Measurements from ENCODE around the gene BMPR2. TPM values are rescaled to one million over a fixed set of nuclear protein-coding genes. Genes with fewer than 3 reads are reported as not detected.
"Not testable (repeated sequence)": the region's sequence is repeated elsewhere in the genome, so short reads cannot be mapped to it uniquely, and the experiment has no call there.

BMPR2 gene
- total and polyA plus RNA-seq, 2 of the 8 experiments (the other 6 are each of a cell fraction or from before 2014, with no cell fraction given): 5.5 to 19.8 TPM

DNA sequence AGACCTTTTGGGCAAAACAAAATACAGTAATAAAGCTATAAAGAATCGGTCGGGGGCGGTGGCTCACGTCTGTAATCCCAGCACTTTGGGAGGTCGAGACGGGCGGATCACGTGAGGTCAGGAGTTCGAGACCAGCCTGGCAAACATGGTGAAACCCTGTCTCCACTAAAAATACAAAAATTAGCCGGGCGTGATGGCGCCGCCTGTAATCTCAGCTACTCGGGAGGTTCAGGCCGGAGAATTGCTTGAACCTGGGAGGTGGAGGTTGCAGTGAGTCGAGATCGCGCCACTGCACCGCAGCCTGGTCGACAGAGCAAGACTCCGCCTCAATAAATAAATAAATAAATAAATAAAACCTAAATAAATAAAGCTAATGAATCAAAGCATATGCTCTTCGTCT is 1.7 kb upstream of the BMPR2 start:
- H2BK12ac ChIP-seq (ENCODE audit: low read depth, low read length); H2BK15ac ChIP-seq (ENCODE audit: low read length); H3K27me3 ChIP-seq (replicated peaks in 1 of 4; ENCODE audit: control insufficient read depth in 3 of 4, extremely low read depth in 1 of 4, insufficient read depth in 3 of 4, low read length in 3 of 4); H4K20me1 ChIP-seq (replicated peaks in 1 of 2; ENCODE audit: control insufficient read depth in 1 of 2, insufficient read depth in 2 of 2, low read length in 2 of 2); H3K27ac ChIP-seq (ENCODE audit: low read depth, low read length); H3K79me1 ChIP-seq (ENCODE audit: low read depth, low read length); H3K4me1 ChIP-seq (replicated peaks in 1 of 4; ENCODE audit: control insufficient read depth in 3 of 4, insufficient read depth in 4 of 4, low read length in 3 of 4); H3K36me3 ChIP-seq (ENCODE audit: control insufficient read depth in 2 of 4, insufficient read depth in 4 of 4, low read length in 3 of 4); H2AFZ ChIP-seq (ENCODE audit: low read length); H3K4ac ChIP-seq (replicated peaks; ENCODE audit: insufficient read length, low read depth, low read length); H2AK5ac ChIP-seq (ENCODE audit: low read depth, low read length); H2BK20ac ChIP-seq (ENCODE audit: low read length); H3K56ac ChIP-seq (replicated peaks; ENCODE audit: insufficient read length, low read depth, low read length); H3K23ac ChIP-seq (ENCODE audit: insufficient read length); H3K14ac ChIP-seq (ENCODE audit: insufficient read length); H3K9ac ChIP-seq (replicated peaks in 1 of 4; ENCODE audit: extremely low read depth in 1 of 4, low read depth in 3 of 4, low read length in 3 of 4); H2BK120ac ChIP-seq (replicated peaks; ENCODE audit: low read depth, low read length); FAIRE-seq; H2BK5ac ChIP-seq (ENCODE audit: low read depth, low read length); H3K18ac ChIP-seq (ENCODE audit: extremely low read depth, low read length); H3K23me2 ChIP-seq (ENCODE audit: low read depth, low read length); H3K9me3 ChIP-seq (ENCODE audit: insufficient read depth in 2 of 2, low read depth in 1 of 2, low read length in 1 of 2); H4K91ac ChIP-seq (replicated peaks; ENCODE audit: insufficient read length, low read length): not testable (repeated sequence)
- peak in 1 of 2 experiments; percentile 41 for DNase-seq (ENCODE audit: low read depth in 1 of 2, low spot score in 2 of 2)
- Histone ChIP-seq H3K4me3 (ENCODE audit: extremely low read depth in 1 of 4, insufficient read depth in 2 of 4, low read depth in 3 of 4, low read length in 4 of 4) (peak overlapping the region; percentile 67 to 100 (median 82); a peak in 7 of 8 replicates), H3K4me2 (ENCODE audit: insufficient read depth in 1 of 2, low read depth in 2 of 2, low read length in 2 of 2) (peak overlapping the region; percentile 96 to 98; a peak in 3 of 4 replicates), H3K79me2 (ENCODE audit: control insufficient read depth in 1 of 2, insufficient read depth in 2 of 2, low read length in 2 of 2) (peaks cover 7 to 24% of the 10 kb centered on the region in 2 experiments), H4K8ac (ENCODE audit: extremely low read depth, insufficient read depth, low read length) (0 out of 2 replicates have a peak overlapping the region, but pooled peaks have one; percentile 23), H4K5ac (ENCODE audit: insufficient read length, low read depth, low read length) (peak overlapping the region; percentile 74)
- ChIA-PET CTCF (ENCODE audit: partially characterized antibody) (interaction anchor here (0.6 to 1.1 kb wide), 2 partner anchors 33 to 263 kb away, joined by 3 read pairs; no protein-coding TSS in a partner anchor), POLR2A (ENCODE audit: partially characterized antibody) (interaction anchor here (0.6 to 1.8 kb wide), 10 partner anchors 20 to 408 kb away, joined by 3 to 6 read pairs (median 3); no protein-coding TSS in a partner anchor)
- WGBS, 2 experiments (ENCODE audit: extremely low coverage in 1 of 2, insufficient coverage in 1 of 2, insufficient read length in 1 of 2, insufficient replicate concordance in 2 of 2, low coverage in 1 of 2, low lambda C conversion rate in 2 of 2, missing lambda C conversion rate in 1 of 2): 86% methylated on average over 22 of the region's 22 CpGs; no CpG with 5 or more reads in 1 of the 2 experiments
